Peyer's patch (tissue), 4 donors: ENCODE results near the gene STON2.

ENCODE experiments used
- CTCF ChIP-seq, 6 experiments: fragments of 450-650 bp in 4 of 6; fragments of 200-600 bp in 2 of 6; sonication (generic) in 1 of 6; IDR thresholded peaks; one replicate each; pipeline ENCODE4 v1.5.1; 2017 to 2019; ENCODE audit warnings: antibody characterized with exemption in 6 of 6, mild to moderate bottlenecking in 3 of 6, moderate library complexity in 1 of 6
- POLR2A ChIP-seq, 2 donors: fragments of 450-650 bp; IDR thresholded peaks; one replicate each; pipeline ENCODE4 v1.5.1; 2017; ENCODE audit warnings: antibody characterized with exemption in 2 of 2, mild to moderate bottlenecking in 2 of 2, moderate library complexity in 2 of 2

- TF ChIP-seq POLR2A (IDR thresholded peaks at IDR 0.05) (no peak), CTCF (IDR thresholded peaks at IDR 0.05) (no peak)
These were observed 49.5 kb upstream of the STON2 start for GRCh38 chr14:81449576-81449975.
